Measurements from ENCODE around the gene GALNS.

GALNS gene

DNA sequence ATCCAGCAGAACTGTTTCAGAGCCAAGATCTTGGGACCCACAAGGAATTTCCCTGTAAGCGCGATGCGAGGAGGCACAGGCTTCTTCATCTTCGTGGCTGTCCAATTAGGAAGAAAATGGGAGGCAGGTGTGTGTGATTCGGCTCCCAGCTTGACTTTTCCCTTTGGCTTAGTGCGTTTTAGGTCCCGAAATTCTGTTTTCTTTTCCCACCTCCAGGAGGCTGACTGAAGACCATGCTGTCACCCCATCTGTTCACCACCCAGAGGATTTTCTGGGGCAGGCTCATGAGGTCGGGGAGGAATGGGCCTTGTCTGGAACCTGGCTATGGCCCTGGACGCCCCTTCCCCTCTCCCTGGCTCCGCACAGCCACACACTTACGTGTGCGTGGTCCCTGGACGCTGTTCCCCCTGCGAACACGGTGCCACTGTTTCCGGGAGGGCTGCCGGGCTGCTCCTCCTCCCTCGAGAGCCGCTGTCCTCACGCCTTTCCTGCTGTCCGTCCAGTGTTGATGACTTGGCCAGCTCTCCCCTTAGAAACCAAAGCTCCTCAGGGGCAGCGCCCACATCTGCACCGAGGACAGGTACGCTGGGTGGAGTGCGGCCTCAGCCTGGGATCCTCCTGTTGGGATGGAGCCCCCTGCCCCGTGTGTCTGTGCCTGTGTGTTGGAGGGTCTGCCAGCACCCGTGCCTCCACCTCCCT is 12.4 kb upstream of the GALNS start:
- H3K9ac ChIP-seq = no peak overlapping the region

DNA sequence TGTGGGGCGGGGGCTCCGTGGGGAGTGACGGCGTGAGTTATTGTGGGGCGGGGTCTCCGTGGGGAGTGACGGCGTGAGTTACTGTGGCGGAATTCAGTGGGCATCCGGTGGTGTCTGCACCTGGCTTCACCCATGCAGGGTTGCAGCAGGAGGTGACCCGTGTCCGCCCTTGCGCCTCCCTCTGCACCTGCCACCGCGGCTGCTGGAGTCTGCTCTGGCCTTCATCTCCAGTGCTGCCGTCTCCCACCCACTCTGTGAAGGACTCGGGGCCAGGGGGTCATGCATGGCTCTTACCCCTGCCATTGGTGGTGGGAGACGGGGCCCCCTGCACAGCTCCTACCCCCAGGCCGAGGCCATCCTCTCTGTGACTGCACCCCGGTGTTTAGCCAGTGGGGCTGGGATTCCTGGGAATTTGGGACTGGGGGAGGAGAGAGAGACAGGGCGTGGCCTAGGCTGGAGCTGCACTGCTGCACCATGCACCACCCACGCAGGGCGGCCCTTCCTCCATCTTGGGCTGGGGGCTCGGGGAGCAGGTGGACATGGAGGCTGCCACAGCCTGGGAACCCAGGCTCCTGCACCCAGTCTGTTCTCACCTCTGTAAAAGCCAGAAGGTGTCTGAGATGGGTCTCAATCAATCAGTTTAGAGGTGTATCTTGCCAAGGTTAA is 11.0 kb upstream of the GALNS start:
- Histone ChIP-seq H3K27me3 (ENCODE audit: control insufficient read depth, insufficient read depth, low read length) (no peaks in the 10 kb centered on the region), H3K27ac (no peak overlapping the region), H2AFZ (no peak overlapping the region), H3K36me3 (ENCODE audit: control insufficient read depth, insufficient read depth, low read length) (no peaks in the 10 kb centered on the region), H3K9ac (no peak overlapping the region), H3K9me3 (ENCODE audit: control insufficient read depth, low read length) (no peaks in the 10 kb centered on the region), H3K4me3 (ENCODE audit: low read depth, low read length) (no peak overlapping the region), H3K4me1 (no peaks in the 10 kb centered on the region), H3K4me2 (ENCODE audit: low read length) (no peak overlapping the region), H3K79me2 (no peaks in the 10 kb centered on the region)
- TF ChIP-seq, protein P1, sequence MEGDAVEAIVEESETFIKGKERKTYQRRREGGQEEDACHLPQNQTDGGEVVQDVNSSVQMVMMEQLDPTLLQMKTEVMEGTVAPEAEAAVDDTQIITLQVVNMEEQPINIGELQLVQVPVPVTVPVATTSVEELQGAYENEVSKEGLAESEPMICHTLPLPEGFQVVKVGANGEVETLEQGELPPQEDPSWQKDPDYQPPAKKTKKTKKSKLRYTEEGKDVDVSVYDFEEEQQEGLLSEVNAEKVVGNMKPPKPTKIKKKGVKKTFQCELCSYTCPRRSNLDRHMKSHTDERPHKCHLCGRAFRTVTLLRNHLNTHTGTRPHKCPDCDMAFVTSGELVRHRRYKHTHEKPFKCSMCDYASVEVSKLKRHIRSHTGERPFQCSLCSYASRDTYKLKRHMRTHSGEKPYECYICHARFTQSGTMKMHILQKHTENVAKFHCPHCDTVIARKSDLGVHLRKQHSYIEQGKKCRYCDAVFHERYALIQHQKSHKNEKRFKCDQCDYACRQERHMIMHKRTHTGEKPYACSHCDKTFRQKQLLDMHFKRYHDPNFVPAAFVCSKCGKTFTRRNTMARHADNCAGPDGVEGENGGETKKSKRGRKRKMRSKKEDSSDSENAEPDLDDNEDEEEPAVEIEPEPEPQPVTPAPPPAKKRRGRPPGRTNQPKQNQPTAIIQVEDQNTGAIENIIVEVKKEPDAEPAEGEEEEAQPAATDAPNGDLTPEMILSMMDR (IDR thresholded peaks at IDR 0.05) = no peak

More for the DNA sequence above, 12.4 kb upstream of the GALNS start:
- TF ChIP-seq, protein P1 (IDR thresholded peaks at IDR 0.05) = no peak
- H3K4me2 ChIP-seq (ENCODE audit: low read length) = no peak overlapping the region
- no peaks in the 10 kb centered on the region for H3K27me3 ChIP-seq (ENCODE audit: control insufficient read depth, insufficient read depth, low read length)
- H3K4me1 ChIP-seq = no peaks in the 10 kb centered on the region
- H2AFZ ChIP-seq = no peak overlapping the region
- H3K27ac ChIP-seq = no peak overlapping the region
- no peak overlapping the region for H3K4me3 ChIP-seq (ENCODE audit: low read depth, low read length)
- no peaks in the 10 kb centered on the region for H3K36me3 ChIP-seq (ENCODE audit: control insufficient read depth, insufficient read depth, low read length)
- H3K9me3 ChIP-seq (ENCODE audit: control insufficient read depth, low read length) = no peaks in the 10 kb centered on the region
- no peaks in the 10 kb centered on the region for H3K79me2 ChIP-seq

DNA sequence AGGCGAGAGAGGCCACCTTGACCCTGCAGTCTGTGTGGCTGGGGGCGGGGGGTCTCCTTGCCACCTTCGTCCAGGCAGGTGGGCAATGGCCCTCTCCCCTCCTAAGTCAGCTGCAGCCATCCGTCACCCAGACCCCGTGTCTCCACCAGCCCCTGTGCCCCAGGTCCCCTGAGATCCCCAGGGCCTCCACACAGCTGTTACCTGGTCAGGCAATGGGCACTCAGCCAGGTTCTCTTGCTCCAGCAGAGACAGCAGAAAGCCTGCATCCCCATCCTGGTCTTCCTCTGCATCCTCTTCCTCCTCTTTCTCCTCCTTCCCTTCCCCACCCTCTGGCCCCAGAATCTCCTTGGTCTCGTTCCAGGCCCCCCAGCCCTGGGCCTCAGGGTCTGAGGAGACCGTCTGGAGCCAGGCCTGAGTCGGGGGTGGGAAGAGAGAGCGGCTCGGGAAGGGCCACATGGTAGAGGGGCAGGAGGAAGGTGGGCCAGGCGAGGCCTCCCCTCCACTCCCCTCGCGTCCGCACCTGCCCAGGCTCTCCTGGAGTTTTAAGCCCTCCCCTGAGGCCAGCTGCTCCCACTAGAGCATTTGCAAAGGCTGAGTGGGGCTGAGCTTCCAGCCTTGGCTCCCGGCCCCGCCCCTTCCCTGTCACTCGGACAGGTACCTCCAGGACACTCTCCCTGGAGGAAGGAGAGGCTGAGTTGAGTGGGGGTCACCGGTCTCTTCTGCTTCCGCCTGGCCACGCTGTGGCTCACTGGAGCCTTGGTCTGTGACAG is 9.6 kb upstream of the GALNS start, which contains the start of gene PABPN1L:
PABPN1L (minus strand) TSS at position 510 of the 770 bp plus-strand sequence; CDS start at position 456, 54 bp downstream.
- Histone ChIP-seq H3K9me3 (ENCODE audit: control insufficient read depth, low read length) (no peaks in the 10 kb centered on the region), H3K4me3 (ENCODE audit: low read depth, low read length) (no peak within 1 kb of the TSS), H3K36me3 (ENCODE audit: control insufficient read depth, insufficient read depth, low read length) (no peaks in the 10 kb centered on the region), H3K4me2 (ENCODE audit: low read length) (no peak within 1 kb of the TSS), H3K9ac (no peak within 1 kb of the TSS), H3K27ac (no peak within 1 kb of the TSS), H2AFZ (no peak within 1 kb of the TSS), H3K79me2 (no peaks in the 10 kb centered on the region), H3K27me3 (ENCODE audit: control insufficient read depth, insufficient read depth, low read length) (no peaks in the 10 kb centered on the region), H3K4me1 (no peaks in the 10 kb centered on the region)
- TF ChIP-seq, protein P1 (IDR thresholded peaks at IDR 0.05) = no peak

DNA sequence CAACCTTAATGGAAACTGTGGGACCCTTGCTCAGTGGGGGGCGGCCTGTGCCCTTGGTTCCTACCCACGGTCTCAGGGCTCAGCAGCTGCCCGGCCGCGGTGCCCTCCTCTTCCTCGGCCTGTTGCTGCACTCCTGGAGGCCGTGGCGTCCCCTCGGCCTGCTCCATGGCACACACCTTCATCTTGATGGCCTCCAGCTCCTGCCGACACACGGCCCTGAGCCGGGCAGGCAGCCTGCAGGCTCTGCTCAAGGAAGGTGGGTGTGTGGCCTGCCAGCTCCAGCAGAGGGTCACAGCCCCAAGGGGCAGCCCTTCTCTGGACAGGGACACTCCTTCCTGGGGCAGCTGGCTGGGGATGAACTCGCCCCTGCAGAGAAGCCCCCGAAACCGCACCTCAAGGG is 9.0 kb upstream of the GALNS start:
- Histone ChIP-seq H3K79me2 (no peaks in the 10 kb centered on the region), H3K4me2 (ENCODE audit: low read length) (no peak overlapping the region), H3K27me3 (ENCODE audit: control insufficient read depth, insufficient read depth, low read length) (no peaks in the 10 kb centered on the region), H3K27ac (no peak overlapping the region), H3K36me3 (ENCODE audit: control insufficient read depth, insufficient read depth, low read length) (no peaks in the 10 kb centered on the region), H2AFZ (no peak overlapping the region), H3K9me3 (ENCODE audit: control insufficient read depth, low read length) (no peaks in the 10 kb centered on the region), H3K4me1 (no peaks in the 10 kb centered on the region), H3K4me3 (ENCODE audit: low read depth, low read length) (no peak overlapping the region), H3K9ac (no peak overlapping the region)
- TF ChIP-seq, protein P1 (IDR thresholded peaks at IDR 0.05) = no peak

Data from parathyroid adenoma (tissue), 2 donors.